NCI-H2227 treated with DMSO at 0.1 percent for 48 hours (cell line): ENCODE measurements around the gene ANO4.

ENCODE experiments used
- DNase-seq: peaks from one replicate; lab custom pipeline; 2025; lab: John Stamatoyannopoulos, UW

Gene ANO4

DNA sequence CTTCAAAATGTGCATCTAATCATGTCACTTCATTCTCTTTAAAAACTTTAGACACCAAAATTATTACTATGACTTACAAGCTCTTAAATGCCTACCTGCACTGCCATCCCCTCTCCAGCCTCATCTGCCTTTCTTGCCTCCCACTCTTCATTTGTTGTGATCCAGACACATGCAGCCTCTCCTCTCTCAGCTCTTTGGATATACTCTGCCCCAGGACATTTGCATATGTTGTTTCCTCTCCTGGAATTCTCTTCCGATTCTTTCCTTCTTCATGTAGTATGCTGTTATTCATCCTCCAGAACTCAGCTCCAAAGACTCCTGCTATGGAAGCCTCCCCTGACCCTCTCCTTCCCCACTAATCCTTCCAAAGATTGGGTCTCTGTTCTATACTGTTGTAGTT is 197.6 kb downstream of the ANO4 start:
- DNase-seq: no peak

DNA sequence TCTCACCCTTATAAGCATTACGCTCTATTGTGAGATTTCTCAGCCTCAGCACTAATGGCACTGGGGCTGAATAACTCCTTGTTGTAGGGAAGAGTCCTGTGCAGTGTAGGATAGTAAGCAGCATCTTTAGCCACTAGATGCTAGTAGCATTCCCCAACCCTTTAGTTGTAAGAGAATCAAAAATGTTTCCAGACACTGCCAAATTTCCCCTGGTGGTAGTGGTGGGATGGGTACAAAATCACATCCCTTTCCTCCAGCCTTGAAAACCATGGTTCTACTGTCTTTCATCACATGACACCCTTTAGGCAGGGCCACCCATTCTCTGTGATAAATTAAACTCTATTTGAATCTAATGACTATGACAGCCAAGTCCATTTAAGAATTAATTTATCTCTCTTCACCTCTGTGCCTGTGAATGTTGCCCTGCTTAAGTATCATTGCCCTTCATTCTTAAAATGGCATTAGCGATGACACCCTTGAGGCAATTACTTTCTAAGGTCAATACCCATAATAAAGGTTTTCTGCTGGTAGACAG is 199.4 kb downstream of the ANO4 start:
- no peak for DNase-seq

DNA sequence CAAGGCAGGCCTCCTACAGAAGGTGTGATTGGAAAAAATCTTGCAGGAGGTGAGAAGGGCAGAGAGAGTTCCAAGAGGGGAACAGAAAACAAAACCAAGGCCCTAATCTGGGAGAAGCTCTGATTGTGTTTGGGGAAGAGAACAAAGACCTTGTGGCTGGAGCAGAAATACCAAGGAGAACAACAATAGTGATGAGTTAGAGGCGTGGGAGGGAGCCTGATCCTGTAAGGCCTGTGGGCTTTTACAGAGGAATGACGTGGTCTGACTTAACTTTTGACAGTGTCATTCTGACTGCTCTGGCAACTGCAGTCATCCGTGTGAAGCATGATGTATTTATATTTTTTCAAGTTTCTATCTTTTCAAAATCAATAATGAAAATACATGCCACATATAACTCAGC is 200.6 kb downstream of the ANO4 start:
- DNase-seq: no peak

DNA sequence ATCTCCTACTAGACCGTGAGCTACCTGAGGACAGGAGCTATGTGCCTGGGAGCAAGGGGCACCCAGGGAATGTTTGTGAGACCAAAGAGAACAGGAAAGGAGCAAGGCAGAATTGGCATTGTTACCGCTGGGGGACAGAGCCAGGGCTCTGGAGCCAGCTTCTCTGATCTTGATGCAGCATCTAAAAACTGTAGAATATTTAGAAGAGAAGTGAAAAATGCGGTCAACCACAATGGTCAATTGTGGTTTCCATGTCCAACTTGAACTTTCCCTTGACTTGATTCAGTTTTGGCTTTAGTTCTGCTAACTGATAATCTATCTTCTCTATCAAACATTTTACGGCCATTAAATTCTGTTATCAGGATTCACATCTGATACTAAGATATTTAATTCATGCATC is 201.2 kb downstream of the ANO4 start:
- no peak for DNase-seq

DNA sequence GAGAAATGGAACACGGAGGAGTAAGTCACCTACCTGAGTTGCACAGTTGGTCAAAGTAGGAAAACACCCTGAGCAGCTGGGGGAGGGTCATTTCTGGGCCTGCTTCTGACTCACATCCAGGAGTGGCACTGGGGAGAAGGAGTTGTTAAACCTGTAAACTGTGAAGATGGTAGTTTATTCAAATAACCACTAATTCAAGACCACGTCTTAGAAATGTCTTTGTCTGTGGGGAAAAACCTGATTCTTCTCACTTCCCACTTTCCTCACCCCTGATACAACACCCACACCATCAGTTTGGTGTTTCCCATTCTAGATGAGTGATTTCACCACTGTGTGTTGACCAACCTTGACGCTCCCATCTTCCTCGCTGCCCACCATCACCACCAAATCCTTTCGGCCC is 207.1 kb downstream of the ANO4 start:
- DNase-seq: no peak

DNA sequence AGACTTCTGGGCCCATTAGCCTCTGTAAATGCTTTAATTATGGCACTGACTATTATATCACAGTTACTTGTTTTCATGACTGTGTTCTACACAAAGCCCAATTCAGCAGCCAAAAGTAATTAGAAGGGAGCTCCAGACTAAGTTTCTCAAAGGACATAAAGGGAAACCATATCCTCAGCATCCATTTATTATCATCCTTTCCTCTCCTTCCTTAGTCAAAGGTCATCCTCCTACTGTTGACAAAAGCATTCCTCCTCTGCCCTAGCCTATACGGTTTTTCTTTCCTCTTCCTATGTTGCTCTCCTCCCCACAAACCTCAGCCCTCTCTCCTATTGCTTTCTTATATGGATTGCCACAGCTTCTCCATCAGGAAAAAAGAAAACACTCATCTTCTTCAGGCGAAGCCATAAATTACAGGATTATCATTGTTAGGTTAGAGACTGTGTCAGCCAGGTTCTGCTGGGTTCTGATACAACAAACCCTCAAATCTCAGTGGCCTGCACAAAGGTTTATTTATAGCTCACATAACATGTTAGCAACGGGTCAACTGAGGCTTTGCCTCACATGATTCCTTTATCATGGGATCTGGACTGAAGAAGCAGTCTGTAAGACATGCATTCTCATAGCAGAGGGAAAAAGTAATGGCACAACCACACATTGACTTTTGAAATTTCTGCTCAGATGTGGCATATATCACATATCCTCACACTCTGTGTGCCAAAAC is 208.3 kb downstream of the ANO4 start:
- DNase-seq: peak; percentile 22

DNA sequence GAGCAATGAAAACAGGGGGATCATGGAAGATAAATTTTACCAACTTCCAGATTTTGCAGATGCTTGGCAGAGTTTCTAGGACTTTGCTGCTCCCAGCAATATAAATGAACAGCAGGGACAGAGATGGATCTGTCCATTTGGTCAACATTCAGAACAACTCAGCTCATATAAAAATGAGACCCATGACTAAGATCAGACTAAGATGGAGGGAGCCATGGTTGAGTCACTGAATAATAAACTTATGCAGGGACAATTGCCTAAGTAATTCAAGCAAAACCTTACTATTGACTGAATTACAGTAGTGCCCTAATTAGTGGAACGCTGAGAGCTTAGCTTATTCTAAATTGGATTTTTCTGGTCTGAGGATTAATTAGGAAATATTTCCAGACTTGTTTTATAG is 210.3 kb downstream of the ANO4 start:
- no peak for DNase-seq

DNA sequence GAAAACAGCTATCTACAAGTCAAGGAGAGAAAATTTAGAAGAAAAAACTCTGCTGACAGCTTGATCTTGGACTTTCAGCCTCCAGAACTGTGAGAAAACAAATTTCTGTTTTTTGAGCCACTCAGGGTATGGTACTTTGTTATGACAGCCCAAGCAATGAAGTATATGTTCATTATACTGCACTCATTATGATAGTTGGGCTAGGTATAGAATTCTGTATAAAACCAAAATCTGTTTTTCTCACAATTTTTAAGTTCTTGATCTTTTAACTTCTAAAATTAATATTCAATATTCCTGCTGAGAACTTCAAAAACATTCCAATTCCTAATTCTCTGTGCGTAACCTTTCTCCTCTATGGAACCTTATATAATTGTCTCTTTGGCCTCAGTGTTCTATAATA is 214.7 kb downstream of the ANO4 start:
- no peak for DNase-seq

DNA sequence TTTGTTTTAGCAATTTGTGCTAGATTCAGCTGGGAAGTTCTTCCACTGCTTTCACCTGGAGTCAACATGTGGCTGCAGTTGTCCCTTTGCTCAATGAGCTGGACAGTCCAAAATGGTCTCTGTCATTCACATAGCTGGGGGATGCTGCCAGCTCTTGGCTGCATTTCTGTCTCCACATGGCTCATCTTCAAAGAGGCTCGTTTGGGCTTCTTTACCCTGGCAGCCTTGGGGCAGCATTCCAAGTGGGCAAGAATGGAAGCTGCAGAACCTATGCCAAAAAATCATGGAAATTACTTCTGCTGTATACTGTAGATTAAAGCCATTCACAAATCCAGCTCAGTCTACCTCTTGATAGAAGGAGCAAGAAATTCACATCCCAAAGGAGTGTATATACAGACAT is 216.3 kb downstream of the ANO4 start:
- DNase-seq: no peak

DNA sequence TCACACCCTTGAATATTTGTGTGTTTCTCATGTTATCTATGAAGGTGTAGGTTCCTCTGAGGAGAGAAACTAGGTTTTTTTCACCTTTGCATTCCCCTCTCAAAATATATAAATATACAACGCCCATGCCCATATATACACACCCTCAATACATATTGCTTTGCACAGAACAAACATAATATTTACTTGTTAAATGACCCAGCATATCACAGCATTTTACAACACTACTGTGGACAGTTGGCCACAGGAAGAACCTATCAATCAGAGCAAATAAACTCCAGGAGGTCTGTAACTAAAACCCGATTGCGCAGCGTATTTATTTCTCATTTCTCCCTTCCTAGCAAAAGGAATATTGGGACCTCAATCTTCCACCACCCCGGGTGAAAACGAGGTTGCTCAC is 219.4 kb downstream of the ANO4 start:
- no peak for DNase-seq

DNA sequence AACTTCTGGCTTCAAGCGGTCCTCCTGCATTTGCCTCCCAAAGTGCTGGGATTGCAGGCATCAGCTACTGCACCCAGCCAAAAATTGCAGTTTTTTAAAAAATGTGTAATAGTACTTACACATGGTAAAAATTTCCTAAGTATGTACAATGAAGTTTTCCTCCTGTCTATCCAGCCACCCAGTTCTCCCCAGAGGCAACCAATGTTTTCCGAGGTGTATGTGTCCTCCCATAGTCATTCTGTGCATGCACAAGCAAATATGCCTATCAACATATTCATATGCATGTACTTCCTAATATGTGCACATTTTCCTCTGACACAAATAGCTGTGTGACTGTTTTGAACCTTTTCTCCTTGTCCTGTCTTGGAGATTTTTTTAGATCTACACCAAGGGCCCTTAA is 220.5 kb downstream of the ANO4 start:
- DNase-seq: no peak

DNA sequence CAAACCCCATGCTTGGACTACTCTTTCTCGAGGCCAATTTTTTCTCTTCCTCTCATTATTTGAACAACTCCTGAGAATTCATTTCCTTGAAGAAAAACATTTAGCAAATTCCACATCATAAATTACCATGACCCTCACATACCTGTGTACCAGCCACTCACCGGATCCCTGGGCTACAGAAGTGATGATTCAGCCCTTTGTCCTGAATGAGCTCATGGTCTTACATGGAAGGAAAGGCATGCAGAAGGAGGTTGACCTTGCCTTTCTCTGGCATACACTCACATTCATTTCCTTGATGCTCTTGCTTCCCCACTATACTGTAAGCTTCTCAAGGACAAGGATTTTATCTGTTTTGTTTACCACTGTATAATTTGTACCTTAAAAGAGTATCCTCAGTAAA is 224.0 kb downstream of the ANO4 start:
- no peak for DNase-seq

DNA sequence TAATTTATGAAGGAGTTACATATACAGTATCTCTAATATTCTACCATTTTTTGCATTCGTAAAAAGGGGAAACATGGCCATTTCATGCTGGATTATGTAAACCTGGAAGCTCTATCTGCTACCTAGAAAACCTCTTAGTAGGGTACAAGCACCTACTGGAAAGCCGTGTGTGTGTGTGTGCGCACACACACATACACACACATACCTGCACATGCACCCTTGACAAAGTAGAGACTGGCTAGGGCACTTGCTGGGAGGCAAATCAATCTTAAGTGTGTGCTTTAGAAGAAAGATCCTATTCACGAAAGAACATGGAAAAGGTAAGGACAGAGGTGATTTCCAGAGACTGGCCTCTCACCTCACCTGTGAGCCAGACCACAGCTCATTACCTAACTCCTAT is 224.6 kb downstream of the ANO4 start:
- no peak for DNase-seq

DNA sequence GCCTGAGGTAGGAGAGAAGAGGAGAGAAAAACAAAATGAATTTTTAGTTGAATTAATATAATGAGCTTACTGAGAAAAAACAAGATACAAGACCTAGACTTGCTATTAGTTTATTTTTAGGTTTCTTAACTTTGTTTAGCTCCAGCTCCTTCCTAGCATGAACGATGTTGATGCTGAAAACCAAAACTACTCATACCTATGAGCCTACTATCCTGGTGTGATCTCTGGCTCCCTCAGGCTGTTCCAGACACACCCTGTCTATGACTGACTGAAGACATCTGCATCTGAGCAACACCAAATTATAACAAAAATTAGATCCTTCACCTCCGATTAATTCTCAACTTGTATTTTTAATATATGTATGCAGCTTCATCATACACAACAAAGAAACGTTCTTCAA is 225.1 kb downstream of the ANO4 start:
- DNase-seq: no peak

DNA sequence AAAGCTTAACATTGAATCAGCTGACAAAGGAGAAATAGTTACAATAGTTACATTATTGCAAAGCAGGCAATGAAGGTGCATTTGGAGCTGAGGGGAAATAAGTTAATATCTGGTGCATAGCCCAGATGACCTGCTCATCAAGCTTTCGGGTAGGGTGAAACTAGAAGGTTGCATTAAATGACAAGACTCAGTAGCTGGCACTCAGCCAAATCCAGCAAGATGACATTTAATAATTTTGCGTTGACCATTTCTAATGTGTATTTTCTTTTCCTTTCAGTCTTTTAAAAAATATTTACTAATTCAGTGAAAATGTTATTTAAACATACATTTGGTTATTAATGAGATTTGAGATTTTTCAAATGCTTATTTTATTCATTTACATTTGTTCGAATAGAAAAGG is 226.9 kb downstream of the ANO4 start:
- DNase-seq: no peak

DNA sequence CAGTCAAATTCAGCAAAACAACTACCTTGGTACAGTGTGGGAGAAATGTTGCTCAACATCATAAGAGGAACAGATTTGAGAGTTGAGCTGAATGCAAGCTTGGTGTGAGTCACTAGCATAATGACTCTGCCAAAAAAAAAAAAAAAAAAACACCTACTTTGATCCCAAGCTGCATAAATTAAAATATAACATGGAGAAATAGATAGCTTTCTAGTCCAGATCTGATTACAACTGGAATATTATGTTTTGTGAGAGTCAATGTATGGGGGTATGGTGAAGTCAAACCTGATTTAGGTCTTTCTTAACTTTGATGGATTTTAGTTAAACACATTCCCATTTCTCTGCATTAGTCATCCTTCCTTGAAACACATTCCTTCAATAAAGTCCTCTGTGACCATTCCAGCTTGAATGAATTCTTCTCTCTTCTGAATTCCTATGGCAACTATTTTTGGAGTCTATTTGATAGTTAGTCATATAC is 227.4 kb downstream of the ANO4 start:
- DNase-seq: no peak

DNA sequence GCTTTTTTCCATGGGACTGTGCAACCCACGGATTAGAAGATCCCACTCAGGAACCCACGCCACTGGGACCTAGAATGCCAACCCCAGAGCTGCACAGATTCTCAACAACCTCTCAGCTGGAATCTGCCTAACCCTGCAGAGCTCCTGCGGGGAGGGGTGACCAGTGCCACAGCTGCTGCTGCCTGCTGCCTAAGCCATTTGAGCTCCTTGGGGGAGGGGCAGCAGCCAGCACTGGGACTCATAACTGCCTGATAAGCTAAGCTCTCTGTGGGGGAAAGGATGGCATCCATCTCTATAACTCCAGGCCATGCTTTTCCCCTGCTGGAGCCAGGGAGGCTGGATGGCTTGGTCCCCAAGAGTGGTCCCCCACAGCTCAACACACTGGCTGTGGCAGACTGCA is 232.6 kb downstream of the ANO4 start:
- DNase-seq: no peak

DNA sequence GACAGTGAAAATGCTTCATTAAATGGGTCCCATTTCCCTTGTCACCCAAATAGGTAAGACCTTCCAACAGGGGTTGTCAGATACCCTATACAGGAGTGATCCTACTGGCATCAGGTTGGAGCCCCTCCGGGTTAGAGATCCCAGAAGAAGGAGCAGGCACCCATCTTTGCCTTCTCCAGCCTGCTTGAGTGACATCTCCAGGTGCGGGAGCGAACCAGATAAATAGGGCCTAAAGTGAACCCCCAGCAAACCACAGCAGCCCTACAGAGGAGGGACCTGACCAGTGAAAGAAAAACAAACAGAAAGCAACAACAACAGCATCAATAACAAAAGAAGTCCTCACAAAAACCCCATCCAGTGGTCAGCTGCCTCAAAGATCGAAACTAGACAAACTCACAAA is 233.2 kb downstream of the ANO4 start:
- DNase-seq: no peak

DNA sequence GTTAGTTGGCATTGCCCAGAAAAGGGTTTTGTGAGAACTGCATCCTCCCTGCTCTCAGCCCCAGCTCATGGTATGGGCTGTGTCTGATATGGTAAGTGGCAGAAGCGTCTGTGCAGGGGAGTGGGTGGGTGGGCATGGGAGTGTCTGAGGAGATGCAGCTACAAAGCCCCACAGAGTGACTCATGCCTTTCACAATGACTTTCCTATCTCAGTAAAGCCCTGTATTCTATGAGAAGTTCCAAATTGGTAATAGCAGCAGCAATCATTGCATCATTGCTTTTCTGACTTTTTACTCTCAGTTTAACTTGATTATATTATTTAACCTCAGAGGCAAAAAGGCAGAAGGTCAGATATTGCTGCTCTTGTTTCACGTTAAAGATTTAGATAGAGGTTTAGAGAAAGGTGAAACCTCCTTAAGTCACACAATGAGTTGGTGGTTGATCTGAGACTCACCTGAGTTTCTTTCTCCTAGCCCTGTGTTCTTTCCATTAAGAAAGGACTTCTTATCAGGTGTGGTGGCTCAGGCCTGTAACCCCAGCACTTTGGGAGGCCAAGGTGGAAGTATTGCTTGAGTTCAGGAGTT is 243.8 kb downstream of the ANO4 start:
- DNase-seq: no peak

DNA sequence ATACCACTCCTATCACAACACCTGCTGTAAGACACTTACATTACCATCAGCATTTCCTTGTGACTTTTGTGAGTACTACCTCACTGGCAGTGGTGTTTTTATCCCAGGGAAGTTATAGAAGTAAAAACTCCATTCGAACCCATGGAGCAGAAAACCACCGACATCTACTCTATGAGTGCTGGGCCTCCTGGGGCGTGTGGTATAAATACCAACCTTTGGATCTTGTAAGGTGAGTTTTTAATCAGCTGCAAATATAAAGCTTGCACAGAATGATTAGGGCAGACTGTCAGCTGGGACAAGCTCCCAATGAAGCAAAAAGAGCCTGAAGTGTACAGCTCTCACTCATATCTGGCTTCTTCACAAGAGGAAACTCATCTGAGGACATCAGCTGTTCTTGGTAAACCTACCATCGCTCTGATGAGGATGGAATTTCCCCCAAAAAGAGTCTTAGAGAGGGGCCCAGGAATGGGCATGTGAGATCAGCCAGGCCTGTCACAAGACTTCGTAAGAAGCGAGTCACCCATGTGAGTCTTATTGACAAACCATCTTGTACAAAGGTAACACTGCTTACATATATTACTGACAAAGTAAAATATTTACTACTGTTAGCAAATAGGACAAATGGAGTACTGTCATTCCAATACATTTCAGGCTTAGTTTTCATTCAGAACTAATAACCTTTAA is 245.4 kb downstream of the ANO4 start:
- no peak for DNase-seq

DNA sequence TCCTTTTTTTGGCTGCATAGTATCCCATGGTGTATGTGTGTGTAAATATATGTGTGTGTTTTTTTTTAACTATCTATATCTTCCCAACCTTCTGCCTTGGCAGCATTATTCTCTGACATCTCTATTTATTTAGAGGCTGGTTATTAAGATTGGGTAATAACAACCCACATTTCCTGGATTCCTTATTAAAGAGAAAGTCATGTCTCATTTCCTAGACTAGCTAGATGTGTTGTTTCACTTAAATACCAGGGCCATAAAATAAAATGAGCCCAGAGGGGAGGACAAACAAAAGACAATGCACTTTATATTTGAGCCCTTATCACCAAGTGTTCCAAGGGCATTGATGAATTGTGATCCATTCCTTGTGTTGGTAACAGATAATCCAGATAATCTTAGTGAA is 246.4 kb downstream of the ANO4 start:
- DNase-seq: no peak

DNA sequence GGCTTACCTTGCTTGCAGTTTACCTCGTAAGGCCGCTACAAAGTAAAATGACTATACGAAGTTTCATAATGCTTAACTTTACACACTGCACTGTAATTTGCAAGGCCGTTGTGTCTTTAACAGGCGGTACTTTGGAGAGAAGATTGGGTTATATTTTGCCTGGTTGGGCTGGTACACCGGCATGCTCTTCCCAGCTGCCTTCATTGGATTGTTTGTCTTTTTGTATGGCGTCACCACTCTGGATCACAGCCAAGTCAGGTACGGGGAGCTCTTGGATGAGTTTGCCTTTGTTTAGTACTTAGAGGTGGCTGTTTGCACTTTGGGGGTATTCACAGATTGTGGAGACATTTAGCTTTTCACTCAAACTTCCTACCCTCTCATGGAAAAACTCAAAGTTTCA is 247.6 kb downstream of the ANO4 start:
- DNase-seq: no peak

DNA sequence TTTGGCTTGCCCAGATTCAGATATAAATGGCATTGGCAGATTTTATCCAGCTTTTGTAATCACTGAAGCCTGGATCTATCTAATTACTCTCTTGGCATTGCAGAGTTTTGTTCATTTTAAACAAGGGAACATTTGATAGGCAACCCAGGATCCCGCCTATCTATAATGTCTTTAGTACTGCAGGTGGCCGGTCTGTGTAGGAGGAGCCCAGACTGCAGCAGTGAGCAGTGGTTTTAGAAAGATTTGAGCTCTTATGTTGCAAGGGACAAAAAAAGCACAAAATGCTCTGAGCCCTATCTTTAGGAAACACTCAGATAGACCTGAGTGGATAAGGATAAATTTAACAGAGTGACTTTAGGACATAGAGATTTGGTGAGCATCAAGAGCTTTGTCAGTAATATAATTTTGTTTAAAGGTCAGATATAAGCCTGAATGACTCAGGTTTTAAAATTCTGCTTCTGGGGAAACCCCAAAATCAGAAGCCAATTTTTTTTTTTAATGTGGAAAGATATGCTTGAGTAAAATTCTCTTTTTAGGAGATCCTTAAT is 250.0 kb downstream of the ANO4 start:
- no peak for DNase-seq
